ENCODE measurements around the gene WASHC2C.
A peak's percentile ranks its signal among the peaks of the same experiment; 100 is the strongest.
"Not testable (repeated sequence)": the region's sequence is repeated elsewhere in the genome, so short reads cannot be mapped to it uniquely, and the experiment has no call there.

Gene WASHC2C

DNA sequence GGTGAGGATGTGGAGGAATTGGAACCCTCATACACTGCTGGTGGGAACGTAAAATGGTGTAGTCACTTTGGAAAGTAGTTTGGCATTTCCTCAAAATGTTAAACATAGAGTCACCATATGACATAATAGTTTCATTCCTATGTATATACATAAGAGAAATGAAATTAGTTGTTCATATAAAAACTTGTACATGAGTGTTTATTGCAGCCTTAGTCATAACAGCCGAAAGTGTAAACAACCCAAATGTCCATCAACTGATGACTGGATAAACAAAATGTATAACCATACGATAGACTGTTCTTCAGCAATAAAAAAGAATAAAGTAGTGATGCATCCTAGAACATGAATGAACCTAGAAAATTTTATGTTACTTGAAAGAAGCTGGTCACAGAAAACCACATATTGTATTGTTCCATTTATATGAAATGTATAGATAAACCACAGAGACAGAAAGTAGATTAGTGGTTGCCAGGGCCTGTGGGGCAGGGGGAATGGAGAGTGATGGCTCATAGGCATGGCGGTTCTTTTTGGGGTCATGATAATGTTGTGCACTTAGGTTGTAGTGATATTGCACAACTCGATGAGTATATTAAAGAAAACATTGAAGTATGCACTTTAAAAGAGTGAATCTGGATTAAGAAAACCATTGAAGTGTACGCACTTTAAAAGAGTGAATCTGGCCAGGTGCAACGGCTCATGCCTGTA lies 44.8 kb downstream of the WASHC2C start:
- DNase-seq (ENCODE audit: low spot score) = not testable (repeated sequence)

DNA sequence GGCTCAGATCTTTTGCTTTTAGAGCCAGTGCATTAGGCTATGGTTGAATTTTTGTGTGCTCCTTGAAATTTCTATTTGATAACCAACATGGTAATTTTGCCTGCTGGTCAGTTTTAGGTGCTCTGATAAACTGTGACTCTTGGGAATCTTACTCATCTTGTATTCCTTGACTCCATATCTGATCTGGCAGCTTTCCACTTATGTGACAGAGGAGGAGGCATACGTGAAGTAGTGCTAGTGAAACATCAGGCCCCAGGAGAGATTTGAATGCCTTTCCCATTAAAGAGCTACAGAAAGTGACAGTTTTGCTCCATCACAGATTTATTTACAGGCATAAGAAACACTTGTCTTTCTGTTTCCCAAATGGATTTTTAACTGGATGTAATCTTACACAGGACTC lies 59.2 kb downstream of the WASHC2C start:
- not testable (repeated sequence) for DNase-seq (ENCODE audit: low spot score)

DNA sequence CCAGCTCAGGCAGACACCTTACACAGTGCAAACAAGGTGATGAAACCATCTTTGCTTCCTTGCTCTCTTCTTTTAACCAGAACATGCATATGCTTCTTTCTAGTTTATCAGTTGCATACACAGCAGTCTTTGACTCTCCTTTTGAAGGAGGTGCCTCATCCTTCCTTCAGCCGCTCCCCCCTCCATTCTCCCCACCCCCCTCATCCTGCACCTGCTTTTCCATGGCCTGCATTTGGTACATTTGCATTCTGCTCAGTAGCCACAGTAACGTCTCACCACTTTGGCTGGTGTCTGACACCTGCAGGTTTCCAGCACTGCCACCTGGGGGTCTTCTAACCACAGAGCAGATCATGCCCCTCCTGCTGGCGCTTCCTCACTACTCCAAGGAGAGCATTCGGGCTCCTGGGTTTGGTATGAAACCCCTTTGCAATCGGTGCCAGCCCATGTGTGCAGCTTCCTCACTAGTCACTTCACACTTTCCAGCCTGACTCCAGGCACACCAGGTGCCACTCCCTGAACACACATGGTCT lies 60.2 kb downstream of the WASHC2C start:
- DNase-seq (ENCODE audit: low spot score) = not testable (repeated sequence)

DNA sequence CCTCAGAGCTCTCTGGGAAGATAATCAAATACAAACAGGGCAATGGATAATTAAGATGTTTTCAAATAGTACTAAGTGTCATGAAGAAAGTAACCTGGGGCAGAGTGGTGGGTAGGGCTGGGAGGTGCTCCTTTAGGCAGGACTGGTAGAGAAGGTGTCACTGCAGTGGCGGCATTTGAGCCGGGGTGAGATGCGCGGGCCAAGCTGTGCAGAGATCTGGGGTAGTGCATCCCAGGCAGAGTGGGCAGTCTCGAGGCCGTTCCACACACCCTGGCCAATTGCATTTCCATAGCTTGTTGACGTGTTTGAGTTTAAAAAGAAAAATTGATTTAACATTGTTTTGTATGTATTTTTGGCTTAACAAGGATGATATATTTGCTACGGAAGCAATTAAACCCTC lies 62.9 kb downstream of the WASHC2C start:
- DNase-seq (ENCODE audit: low spot score) = not testable (repeated sequence)

DNA sequence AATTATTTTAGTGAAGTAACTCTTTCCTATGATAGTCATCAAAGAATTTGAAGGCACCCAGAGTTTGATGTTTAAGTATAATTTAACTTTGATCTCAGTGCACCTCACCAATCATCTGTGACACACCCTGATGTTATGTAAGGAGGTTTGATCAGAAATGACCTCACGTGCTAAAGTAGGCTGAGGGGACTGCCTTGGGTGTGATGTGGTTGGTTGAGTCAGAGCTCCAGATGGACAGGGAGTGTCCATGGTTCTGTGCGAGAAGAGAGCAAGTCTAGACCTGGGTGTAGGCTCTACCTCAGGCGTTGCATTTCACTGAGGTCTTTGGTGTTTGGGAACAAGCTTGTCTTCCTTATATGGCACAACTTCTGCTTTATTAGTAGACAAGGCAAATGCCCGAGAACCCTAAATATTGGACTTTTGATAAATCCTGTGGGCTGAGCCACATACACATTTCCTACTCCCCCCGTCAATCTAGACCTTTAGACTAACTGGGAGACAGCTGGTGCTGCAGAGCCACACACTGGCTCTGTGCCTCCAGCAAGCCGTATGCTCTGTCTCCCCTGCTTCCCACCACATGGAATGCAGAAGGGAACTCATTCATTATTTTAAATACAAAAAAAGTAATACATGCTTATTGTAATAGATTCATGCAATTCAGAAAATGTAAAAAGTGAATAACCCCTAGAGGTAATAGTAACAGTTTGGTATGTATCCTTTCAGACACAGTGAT lies 63.8 kb downstream of the WASHC2C start:
- DNase-seq (ENCODE audit: low spot score) = not testable (repeated sequence)

DNA sequence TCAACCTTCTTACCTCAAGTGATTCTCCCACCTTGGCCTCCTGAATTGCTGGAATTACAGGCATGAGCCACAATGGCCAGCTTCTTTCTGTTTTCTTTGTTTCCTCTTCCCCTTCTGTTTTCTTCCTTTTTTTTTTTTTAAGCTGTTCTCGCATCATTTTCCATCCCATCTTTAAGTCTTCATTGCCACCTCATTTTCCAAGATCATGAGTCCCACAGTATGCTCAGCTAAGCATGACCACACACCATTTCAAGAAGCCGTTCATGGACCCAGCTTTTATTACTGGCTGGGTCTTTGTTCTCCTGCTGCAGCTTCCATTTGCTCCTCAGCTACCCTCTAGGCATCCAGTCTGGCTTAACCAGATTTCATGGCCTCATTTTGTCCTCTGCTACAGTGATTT lies 67.7 kb downstream of the WASHC2C start:
- not testable (repeated sequence) for DNase-seq (ENCODE audit: low spot score)

DNA sequence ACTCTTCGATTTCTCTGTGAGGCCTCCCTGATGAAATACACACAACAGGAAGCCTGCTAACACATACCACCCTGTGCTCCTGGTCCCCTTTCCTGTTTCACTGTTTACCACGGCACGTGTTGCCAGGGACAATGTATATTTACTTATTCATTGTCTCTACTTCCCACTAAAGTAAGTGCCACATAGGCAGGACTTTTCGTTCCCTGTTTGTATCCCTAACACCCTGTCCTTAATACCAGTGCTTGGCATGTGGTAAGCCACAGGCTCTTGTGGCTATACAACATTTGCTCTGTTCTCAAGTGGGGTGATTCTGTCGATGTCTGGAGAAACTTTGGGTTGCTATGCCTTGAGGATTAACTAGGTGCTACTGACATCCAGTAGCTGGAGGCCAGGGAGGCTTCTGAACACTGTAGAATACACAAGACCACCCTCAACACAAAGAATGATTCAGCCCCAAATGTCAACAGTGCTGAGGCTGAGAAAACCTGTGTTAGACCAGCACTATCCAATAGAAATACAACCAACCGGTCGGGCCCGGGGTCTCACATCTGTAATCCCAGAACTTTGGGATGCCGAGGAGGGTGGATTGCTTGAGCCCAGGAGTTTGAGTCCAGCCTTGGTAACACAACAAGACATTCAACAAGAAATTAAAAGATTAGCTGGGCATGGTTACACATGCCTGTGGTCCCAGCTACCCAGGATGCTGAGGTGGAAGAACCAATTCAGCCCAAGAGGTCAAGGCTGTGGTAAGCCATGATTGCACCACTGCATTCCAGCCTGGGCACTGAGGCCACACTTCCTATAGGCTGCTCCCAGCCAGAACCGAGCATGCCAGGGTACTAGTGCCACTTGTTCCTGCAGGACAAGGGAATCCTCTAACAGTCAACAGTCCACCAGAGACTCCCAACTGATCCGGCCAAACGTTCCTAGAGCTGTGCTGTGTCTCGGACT lies 76.3 kb downstream of the WASHC2C start:
- not testable (repeated sequence) for DNase-seq (ENCODE audit: low spot score)

DNA sequence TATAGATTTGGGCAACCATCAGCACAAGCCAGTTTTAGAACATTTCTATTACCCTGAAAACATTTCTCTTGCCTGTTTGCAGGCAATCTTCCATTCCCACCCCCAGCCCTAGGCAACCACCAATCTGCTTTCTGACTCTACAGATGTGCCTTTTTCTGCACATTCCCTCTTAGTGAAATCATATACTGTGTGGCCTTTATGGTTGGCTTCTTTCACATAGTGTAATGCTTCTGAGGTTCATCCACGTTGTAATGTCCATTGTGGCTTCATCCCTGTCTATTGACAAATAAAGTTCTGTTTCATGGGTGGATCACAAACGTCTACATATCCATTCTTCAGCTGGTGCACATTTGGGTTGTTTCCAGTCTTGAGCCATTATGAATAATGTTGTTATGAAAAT lies 77.9 kb downstream of the WASHC2C start:
- not testable (repeated sequence) for DNase-seq (ENCODE audit: low spot score)

DNA sequence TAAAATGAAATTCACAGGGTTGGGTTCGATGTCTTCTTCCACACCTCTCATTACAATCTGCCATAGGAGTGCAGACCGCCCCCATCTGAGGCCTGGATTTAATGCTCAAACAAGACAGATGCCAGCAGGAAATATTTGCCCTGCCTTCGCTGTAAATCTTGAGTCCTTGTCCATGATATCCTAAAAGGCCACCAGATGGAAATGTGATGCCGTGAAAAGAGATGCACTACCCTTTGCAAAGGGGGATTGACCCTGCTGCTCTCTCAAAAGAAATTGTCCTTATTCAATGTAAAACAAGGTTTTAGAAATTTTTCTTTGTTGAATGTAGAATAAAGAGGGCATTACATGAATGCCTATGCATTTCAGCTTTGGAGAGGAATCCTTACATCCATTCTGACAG lies 82.8 kb downstream of the WASHC2C start:
- peak; percentile 46 for DNase-seq (ENCODE audit: low spot score)

DNA sequence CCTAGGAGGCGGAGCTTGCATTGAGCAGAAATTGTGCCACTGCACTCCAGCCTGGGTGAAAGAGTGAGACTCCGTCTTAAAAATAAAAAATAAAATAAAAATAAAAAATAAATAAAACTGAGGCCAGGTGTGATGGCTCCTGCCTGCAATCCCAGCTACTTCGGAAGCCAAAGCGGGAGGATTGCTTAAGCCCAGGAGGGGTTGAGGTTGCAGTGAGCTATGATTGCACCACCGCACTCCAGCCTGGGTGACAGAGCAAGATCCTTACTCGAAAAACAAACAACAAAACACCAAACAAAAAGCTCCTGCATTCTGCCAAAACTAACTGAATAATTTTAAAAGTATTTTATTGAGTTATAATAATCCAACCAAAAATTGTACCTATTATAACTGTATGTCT lies 84.0 kb downstream of the WASHC2C start:
- no peak for DNase-seq (ENCODE audit: low spot score)

DNA sequence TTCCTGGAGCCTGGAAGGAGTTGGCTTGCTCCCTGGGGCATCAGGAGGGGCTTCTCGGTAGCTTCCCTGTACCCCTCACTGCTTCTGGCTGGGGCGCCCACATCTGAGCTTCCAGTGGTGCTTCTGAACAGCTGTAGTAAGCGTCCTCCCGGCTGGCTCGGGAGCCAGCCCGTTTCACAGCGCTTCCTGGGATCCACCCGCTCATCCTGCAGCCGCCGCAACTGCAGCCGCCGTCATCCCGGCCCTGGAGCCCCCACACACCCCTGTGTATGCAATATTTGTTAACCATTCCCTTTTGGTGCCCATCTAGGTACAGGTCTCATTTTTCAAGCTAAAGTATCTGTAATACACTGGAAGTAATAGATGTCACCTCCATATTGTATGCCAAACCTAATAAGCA lies 85.9 kb downstream of the WASHC2C start:
- not testable (repeated sequence) for DNase-seq (ENCODE audit: low spot score)

DNA sequence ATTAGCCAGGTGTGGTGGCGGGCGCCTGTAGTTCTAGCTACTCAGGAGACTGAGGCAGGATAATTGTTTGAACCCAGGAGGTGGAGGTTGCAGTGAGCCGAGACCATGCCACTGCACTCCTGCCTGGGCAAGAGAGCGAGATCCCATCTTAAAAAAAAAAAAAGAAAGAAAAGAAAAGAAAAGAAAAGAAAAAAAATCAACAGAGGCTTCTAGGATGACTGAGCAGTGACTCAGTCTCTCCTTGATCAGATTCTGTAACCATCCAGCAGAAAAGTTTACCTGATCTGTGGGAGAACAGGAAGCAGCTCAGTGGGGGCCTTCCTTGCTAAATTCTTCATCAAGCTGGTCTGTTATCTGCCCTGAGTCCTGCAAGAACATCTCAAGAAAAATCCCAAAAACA lies 87.1 kb downstream of the WASHC2C start:
- DNase-seq (ENCODE audit: low spot score) = not testable (repeated sequence)

DNA sequence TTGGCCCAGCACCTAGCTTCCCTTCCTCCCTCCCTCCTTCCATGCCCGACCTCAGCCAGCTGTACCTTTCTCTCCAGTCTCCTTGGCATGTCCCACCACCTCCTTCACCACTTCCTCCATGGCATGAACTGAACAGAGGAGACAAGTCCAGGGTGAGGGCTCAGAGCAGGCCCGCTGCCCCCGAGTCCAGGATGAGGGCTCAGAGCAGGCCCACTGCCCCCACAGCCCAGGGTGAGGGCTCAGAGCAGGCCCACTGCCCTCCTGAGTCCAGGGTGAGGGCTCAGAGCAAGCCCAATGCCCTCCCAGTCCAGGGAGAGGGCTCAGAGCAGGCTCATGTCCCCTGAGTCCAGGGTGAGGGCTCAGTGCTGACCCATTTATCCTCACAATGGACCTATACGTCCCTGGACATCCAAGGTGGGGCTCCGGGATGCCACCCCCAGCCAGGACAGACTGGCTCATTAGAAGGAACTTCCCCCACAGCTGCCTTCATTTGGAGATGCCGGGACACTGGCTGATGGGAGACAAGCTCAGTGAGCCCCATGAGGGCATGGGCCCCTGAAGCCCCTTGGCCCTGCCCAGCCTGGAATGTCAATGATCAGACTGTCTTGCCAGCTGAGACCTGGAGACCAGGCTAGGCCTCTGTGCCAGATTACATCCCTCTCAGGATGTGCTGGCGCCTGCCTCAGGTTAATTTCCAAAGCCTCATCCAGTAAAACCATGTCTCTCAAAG lies 90.2 kb downstream of the WASHC2C start:
- DNase-seq (ENCODE audit: low spot score) = no peak

DNA sequence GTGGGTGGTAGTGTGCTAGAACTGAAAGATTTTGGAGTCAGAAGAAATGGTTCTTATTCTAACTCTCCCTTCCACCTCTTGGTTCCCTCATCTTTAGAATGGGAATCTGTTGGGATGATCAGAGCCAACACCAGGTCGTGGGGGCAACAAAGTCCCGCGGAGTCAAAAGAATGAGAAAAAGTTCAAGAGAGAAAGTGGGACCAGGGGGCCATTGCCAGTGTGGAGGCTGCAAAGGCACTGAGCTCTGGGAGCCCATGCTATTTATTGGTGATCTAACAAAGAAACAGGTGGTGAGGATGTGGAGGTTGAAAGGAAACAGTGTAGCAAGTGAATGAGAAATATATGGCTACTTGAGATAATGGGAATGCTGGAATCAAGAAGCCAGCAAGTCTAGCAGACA lies 90.8 kb downstream of the WASHC2C start:
- no peak for DNase-seq (ENCODE audit: low spot score)

DNA sequence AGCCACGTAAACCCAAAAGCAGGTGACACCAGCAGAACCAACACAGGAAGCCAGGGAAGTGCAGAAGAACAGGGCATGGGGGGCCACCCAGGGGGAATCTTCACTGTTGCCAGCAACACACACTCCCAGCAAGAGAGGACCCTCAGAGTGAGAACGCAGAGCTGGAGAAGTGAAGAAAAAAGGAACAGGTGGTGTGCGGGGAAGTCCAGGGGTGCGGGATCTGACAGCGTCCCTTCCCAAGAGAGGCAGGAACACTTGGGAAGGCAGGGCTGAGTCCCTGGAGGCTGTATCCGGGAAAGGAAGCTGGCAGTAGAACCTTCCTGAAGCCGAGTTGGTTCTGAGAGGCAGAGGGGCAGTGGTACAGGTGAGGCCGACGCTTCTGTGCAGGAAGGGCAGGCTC lies 92.5 kb downstream of the WASHC2C start:
- DNase-seq (ENCODE audit: low spot score) = no peak

DNA sequence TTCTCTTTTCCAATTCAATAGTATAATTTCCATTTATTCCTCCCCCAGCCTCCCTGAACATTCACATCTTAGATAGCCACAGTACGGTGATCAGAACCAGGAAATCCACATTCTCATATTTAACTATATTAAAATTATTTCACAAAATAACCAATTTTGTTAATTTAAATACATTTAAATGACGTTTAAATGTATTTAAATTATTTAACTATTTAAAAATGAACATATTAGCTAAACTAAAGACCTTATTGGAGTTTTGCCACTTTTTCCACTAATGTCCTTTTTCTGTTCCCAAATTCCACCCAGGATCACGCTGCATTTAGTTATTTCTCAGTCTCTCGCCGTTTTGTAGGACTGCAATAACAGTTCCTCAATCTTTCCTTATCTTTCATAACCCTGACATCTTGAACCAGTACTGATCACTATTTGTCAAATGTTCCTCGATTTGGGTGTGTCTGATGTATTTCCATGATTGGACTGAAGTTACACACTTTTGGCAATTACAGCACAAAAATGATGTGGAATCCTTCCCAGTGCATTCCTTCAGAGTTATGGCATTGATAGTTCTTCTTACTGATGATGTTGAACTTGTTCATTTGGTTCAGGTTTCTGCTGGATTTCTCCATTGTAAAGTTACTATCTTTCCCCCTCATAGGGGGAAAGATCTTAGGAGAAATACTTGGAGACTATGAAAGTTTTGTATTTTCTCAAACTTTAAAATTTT lies 93.2 kb downstream of the WASHC2C start:
- DNase-seq (ENCODE audit: low spot score) = not testable (repeated sequence)

DNA sequence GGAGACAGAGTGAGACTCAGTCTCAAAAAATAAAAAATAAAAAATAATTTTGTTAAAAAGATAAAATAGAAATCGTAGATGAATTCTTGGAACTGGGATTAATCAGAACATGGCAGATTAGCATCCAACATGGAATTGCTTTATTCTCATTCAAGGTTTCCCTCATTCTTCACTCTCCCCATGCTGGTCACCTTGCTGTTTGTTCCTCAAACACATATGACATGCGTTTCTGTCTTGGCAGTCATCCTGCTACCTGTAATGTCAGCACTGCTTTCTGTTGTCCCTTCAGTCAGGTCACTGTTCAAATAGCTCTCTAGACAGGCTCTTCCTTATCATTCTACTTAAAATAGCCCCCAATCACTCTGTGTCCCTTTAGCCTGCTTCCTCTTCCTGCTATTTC lies 95.9 kb downstream of the WASHC2C start:
- not testable (repeated sequence) for DNase-seq (ENCODE audit: low spot score)
